ENCODE data around the gene NDUFV2.

NDUFV2 gene

GRCh38 chr18:9123520-9123919 is 21.0 kb downstream of the NDUFV2 start:
- TF ChIP-seq CTCF (IDR thresholded peaks at IDR 0.05; ENCODE audit: low read length) = no peak
- TF ChIP-seq EZH2 (IDR thresholded peaks at IDR 0.05; ENCODE audit: borderline replicate concordance, low read length) = no peak
- Histone ChIP-seq H3F3A (ENCODE audit: insufficient read depth, low read length) (0 out of 2 replicates have a peak, but pooled peaks cover 5% of the 10 kb centered on the region), H3K9ac (ENCODE audit: low read length) (no peak overlapping the region), H3K4me3 (ENCODE audit: low read depth, low read length, poor library complexity, severe bottlenecking) (no peak overlapping the region), H3K9me3 (ENCODE audit: low read length) (no peaks in the 10 kb centered on the region), H3K36me3 (ENCODE audit: insufficient read depth, low read length) (peaks cover 91% of the 10 kb centered on the region), H3K27ac (ENCODE audit: low read depth, low read length, poor library complexity, severe bottlenecking) (no peak overlapping the region), H3K9me2 (ENCODE audit: low read depth, low read length) (no peaks in the 10 kb centered on the region), H3K4me2 (ENCODE audit: low read length) (no peak overlapping the region), H3K79me2 (ENCODE audit: insufficient read depth, low read length) (peaks cover 20% of the 10 kb centered on the region), H3K4me1 (ENCODE audit: insufficient read depth, low read length, severe bottlenecking) (peaks cover 18% of the 10 kb centered on the region), H4K20me1 (ENCODE audit: insufficient read depth, low read length) (no peaks in the 10 kb centered on the region), H2AFZ (ENCODE audit: low read length) (no peak overlapping the region), H3K27me3 (ENCODE audit: insufficient read depth, low read length) (no peaks in the 10 kb centered on the region)

- Histone ChIP-seq H3F3A (ENCODE audit: insufficient read depth, low read length) (0 out of 2 replicates have a peak, but pooled peaks cover 5% of the 10 kb centered on the region), H3K9ac (ENCODE audit: low read length) (no peak overlapping the region), H3K4me1 (ENCODE audit: insufficient read depth, low read length, severe bottlenecking) (peaks cover 7% of the 10 kb centered on the region), H3K9me3 (ENCODE audit: low read length) (no peaks in the 10 kb centered on the region), H3K36me3 (ENCODE audit: insufficient read depth, low read length) (peaks cover 93% of the 10 kb centered on the region), H3K27me3 (ENCODE audit: insufficient read depth, low read length) (no peaks in the 10 kb centered on the region), H3K27ac (ENCODE audit: low read depth, low read length, poor library complexity, severe bottlenecking) (no peak overlapping the region), H3K4me2 (ENCODE audit: low read length) (no peak overlapping the region), H3K9me2 (ENCODE audit: low read depth, low read length) (no peaks in the 10 kb centered on the region), H2AFZ (ENCODE audit: low read length) (no peak overlapping the region), H4K20me1 (ENCODE audit: insufficient read depth, low read length) (no peaks in the 10 kb centered on the region), H3K79me2 (ENCODE audit: insufficient read depth, low read length) (peaks cover 7% of the 10 kb centered on the region), H3K4me3 (ENCODE audit: low read depth, low read length, poor library complexity, severe bottlenecking) (no peak overlapping the region)
- TF ChIP-seq EZH2 (IDR thresholded peaks at IDR 0.05; ENCODE audit: borderline replicate concordance, low read length) (no peak), CTCF (IDR thresholded peaks at IDR 0.05; ENCODE audit: low read length) (no peak)
Measured at GRCh38 chr18:9124824-9125223, 22.3 kb downstream of the NDUFV2 start.

GRCh38 chr18:9126337-9126736 is 23.8 kb downstream of the NDUFV2 start:
- Histone ChIP-seq H3K27me3 (ENCODE audit: insufficient read depth, low read length) (no peaks in the 10 kb centered on the region), H3K79me2 (ENCODE audit: insufficient read depth, low read length) (no peaks in the 10 kb centered on the region; the same call in 1 of the 2 replicates), H4K20me1 (ENCODE audit: insufficient read depth, low read length) (no peaks in the 10 kb centered on the region), H3K4me1 (ENCODE audit: insufficient read depth, low read length, severe bottlenecking) (no peaks in the 10 kb centered on the region), H3K9me2 (ENCODE audit: low read depth, low read length) (no peaks in the 10 kb centered on the region), H3K27ac (ENCODE audit: low read depth, low read length, poor library complexity, severe bottlenecking) (no peak overlapping the region), H2AFZ (ENCODE audit: low read length) (no peak overlapping the region), H3F3A (ENCODE audit: insufficient read depth, low read length) (peaks cover 8% of the 10 kb centered on the region; the same call in 1 of the 2 replicates), H3K4me3 (ENCODE audit: low read depth, low read length, poor library complexity, severe bottlenecking) (no peak overlapping the region), H3K4me2 (ENCODE audit: low read length) (no peak overlapping the region), H3K9ac (ENCODE audit: low read length) (no peak overlapping the region), H3K9me3 (ENCODE audit: low read length) (no peaks in the 10 kb centered on the region), H3K36me3 (ENCODE audit: insufficient read depth, low read length) (peaks cover 94% of the 10 kb centered on the region)
- no peak for TF ChIP-seq CTCF (IDR thresholded peaks at IDR 0.05; ENCODE audit: low read length)
- TF ChIP-seq EZH2 (IDR thresholded peaks at IDR 0.05; ENCODE audit: borderline replicate concordance, low read length) = no peak

Data from OCI-LY1 (cell line).